ENCODE results near the gene KDM1B.

DNA sequence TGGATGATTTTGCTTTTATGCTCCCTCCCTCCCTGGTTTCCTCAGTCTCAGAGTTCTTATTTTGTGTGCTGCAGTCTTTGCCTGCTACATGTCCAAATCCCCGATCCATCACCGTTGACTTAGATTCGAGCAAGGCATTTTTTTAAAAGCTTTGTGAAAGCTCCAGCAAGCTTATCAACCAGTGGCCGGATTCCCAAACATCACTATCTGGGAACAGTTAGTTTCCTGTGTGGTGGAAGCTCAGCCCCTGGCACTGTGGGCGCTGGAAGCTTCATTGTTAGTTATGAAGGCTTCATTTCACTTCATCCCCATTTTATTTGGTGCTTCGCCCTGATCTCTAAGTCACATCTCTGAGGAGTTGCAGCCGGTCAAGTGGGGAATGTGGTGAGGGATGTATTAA lies 64.4 kb downstream of the KDM1B start:
- TF ChIP-seq, protein P1, sequence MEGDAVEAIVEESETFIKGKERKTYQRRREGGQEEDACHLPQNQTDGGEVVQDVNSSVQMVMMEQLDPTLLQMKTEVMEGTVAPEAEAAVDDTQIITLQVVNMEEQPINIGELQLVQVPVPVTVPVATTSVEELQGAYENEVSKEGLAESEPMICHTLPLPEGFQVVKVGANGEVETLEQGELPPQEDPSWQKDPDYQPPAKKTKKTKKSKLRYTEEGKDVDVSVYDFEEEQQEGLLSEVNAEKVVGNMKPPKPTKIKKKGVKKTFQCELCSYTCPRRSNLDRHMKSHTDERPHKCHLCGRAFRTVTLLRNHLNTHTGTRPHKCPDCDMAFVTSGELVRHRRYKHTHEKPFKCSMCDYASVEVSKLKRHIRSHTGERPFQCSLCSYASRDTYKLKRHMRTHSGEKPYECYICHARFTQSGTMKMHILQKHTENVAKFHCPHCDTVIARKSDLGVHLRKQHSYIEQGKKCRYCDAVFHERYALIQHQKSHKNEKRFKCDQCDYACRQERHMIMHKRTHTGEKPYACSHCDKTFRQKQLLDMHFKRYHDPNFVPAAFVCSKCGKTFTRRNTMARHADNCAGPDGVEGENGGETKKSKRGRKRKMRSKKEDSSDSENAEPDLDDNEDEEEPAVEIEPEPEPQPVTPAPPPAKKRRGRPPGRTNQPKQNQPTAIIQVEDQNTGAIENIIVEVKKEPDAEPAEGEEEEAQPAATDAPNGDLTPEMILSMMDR (IDR thresholded peaks at IDR 0.05; ENCODE audit: extremely low read depth in 1 of 2, insufficient read depth in 1 of 2, low read depth in 1 of 2, low read length in 2 of 2), result no peak
- TF ChIP-seq POLR2AphosphoS5 (IDR thresholded peaks at IDR 0.05; ENCODE audit: insufficient read depth, low read depth, low read length) (no peak), POLR2A (IDR thresholded peaks at IDR 0.05; ENCODE audit: low read depth, low read length) (no peak), GATA2 (IDR thresholded peaks at IDR 0.05; ENCODE audit: insufficient read depth, insufficient read length, low read depth, low read length) (no peak), FOS (IDR thresholded peaks at IDR 0.05; ENCODE audit: borderline replicate concordance, insufficient read depth, low read length) (no peak), EZH2 (IDR thresholded peaks at IDR 0.05; ENCODE audit: borderline replicate concordance, low read depth, low read length, severe bottlenecking) (no peak), MYC (IDR thresholded peaks at IDR 0.05; ENCODE audit: low read depth, low read length) (no peak)
- TF ChIP-seq, protein P2, sequence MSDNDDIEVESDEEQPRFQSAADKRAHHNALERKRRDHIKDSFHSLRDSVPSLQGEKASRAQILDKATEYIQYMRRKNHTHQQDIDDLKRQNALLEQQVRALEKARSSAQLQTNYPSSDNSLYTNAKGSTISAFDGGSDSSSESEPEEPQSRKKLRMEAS (IDR thresholded peaks at IDR 0.05; ENCODE audit: insufficient read depth, insufficient read length), result no peak
